Mesendoderm (in vitro differentiated cells): Measurements from ENCODE around the gene MGME1.

ENCODE experiments used
- DNase-seq: peaks from one replicate; pipeline ENCODE4 v3.0.0; 2013
- H2AK5ac ChIP-seq: 2 replicates; pipeline ENCODE4 v1.6.1; 2013; ENCODE audit warnings: low read length, inconsistent platforms
- H2BK120ac ChIP-seq: 2 replicates; pipeline ENCODE4 v1.6.1; 2013; ENCODE audit warnings: low read depth, mild to moderate bottlenecking, low read length, moderate library complexity, mixed read lengths
- H2BK15ac ChIP-seq: replicated peaks from 2 replicates; pipeline ENCODE4 v1.6.1; 2013; ENCODE audit warnings: low read depth, mild to moderate bottlenecking, moderate library complexity
- H2BK5ac ChIP-seq: 2 replicates; pipeline ENCODE4 v1.6.1; 2013; ENCODE audit warnings: low read length, inconsistent platforms
- H3K18ac ChIP-seq: 2 replicates; pipeline ENCODE4 v1.6.1; 2013; ENCODE audit warnings: mild to moderate bottlenecking, low read length, mixed read lengths
- H3K23ac ChIP-seq: one replicate; pipeline ENCODE4 v1.6.1; 2013; ENCODE audit warnings: low read length
- H3K27ac ChIP-seq: 2 replicates; pipeline ENCODE4 v1.5.1; 2013; ENCODE audit warnings: low read depth, mild to moderate bottlenecking, inconsistent platforms, low read length, moderate library complexity
- H3K27me3 ChIP-seq: 2 replicates; pipeline ENCODE4 v1.6.1; 2013; ENCODE audit warnings: low read length, control low read depth, mild to moderate bottlenecking, inconsistent platforms; ENCODE audit not compliant: insufficient read depth, poor library complexity
- H3K36me3 ChIP-seq: 2 replicates; pipeline ENCODE4 v1.6.1; 2013; ENCODE audit warnings: low read length, inconsistent platforms; ENCODE audit not compliant: control insufficient read depth, insufficient read depth
- H3K4ac ChIP-seq: one replicate; pipeline ENCODE4 v1.6.1; 2013; ENCODE audit warnings: low read depth, mild to moderate bottlenecking, low read length, moderate library complexity
- H3K4me1 ChIP-seq: 2 replicates; pipeline ENCODE4 v1.6.1; 2013; ENCODE audit warnings: low read depth, low read length, inconsistent platforms; ENCODE audit not compliant: control insufficient read depth
- H3K4me2 ChIP-seq: 2 replicates; pipeline ENCODE4 v1.6.1; 2013; ENCODE audit warnings: low read length
- H3K4me3 ChIP-seq: 2 replicates; pipeline ENCODE4 v1.5.1; 2013; ENCODE audit warnings: mild to moderate bottlenecking, low read length
- H3K56ac ChIP-seq: one replicate; pipeline ENCODE4 v1.6.1; 2013; ENCODE audit warnings: low read length
- H3K79me1 ChIP-seq: 2 replicates; pipeline ENCODE4 v1.6.1; 2013; ENCODE audit warnings: low read length, inconsistent platforms
- H3K79me2 ChIP-seq: 2 replicates; pipeline ENCODE4 v1.6.1; 2013; ENCODE audit warnings: mild to moderate bottlenecking, low read length; ENCODE audit not compliant: control insufficient read depth, insufficient read depth
- H3K9ac ChIP-seq: 2 replicates; pipeline ENCODE4 v1.6.1; 2013; ENCODE audit warnings: low read length, inconsistent platforms
- H4K5ac ChIP-seq: one replicate; pipeline ENCODE4 v1.6.1; 2013; ENCODE audit warnings: low read length
- H4K8ac ChIP-seq: one replicate; pipeline ENCODE4 v1.6.1; 2013; ENCODE audit warnings: low read depth, mild to moderate bottlenecking, control low read depth, low read length, moderate library complexity
- WGBS: extraction: QIAGEN DNeasy Blood & Tissue Kit; methylation state at CpG from one replicate; pipeline ENCODE4 v1.1.7; 2013; ENCODE audit warnings: low lambda C conversion rate, missing lambda C conversion rate; ENCODE audit not compliant: insufficient coverage; ENCODE audit errors: extremely low coverage; 5-methylcytosine and 5-hydroxymethylcytosine counted together

MGME1 gene

DNA sequence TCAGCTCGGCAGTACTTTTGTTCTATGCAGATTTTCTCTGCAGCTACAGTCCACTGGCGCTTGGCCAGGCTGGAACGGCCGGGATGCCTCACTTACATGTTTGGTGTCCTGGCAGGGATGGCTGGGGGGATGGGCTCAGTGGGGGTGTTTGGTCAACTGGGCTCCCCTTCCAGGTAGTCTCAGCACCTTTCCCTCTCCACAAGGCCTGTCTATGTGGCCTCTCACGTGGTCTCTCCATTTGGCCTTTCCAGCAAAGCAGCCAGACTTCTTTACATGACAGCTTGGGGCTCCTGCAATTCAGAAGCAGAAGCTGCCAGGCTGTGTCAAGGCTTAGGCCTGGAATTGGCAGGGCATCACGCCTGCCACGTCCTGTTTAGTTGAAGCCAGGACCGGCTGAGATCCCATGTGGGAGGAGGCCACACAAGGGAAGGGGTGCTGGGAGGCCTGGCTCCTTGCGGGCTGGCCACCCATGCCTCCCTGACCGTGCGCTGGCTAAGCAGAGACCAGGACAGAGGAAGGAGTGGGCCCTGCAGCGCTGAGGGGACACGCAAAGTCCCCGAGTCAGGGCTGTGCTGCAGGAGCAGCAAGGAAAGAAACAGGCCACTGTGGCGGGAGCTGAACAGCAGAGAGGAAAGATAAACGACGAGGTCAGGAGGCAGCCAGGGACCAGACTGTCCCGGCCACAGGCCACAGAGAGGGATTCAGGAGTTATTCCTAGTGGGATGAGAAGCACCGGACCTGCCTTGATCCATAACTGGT lies 38.9 kb downstream of the MGME1 start:
- H3K4ac ChIP-seq = no peak overlapping the region
- H3K23ac ChIP-seq = no peak overlapping the region
- no peaks in the 10 kb centered on the region for H3K4me1 ChIP-seq
- no peak overlapping the region for H4K8ac ChIP-seq
- no peak overlapping the region for H3K4me2 ChIP-seq
- H3K79me2 ChIP-seq = no peaks in the 10 kb centered on the region
- no CpG with 5 or more reads among the region's 19 CpGs for WGBS
- H4K5ac ChIP-seq = no peak overlapping the region
- no peak overlapping the region for H2AK5ac ChIP-seq
- no peaks in the 10 kb centered on the region for H3K79me1 ChIP-seq
- H3K36me3 ChIP-seq = no peaks in the 10 kb centered on the region
- H2BK15ac ChIP-seq = no peak overlapping the region
- no peak overlapping the region for H3K4me3 ChIP-seq
- H3K27ac ChIP-seq = no peak overlapping the region
- no peak overlapping the region for H3K56ac ChIP-seq
- no peak overlapping the region for H2BK5ac ChIP-seq
- no peak overlapping the region for H3K9ac ChIP-seq
- H3K27me3 ChIP-seq = no peaks in the 10 kb centered on the region
- DNase-seq = no peak
- no peak overlapping the region for H2BK120ac ChIP-seq
- H3K18ac ChIP-seq = no peak overlapping the region

DNA sequence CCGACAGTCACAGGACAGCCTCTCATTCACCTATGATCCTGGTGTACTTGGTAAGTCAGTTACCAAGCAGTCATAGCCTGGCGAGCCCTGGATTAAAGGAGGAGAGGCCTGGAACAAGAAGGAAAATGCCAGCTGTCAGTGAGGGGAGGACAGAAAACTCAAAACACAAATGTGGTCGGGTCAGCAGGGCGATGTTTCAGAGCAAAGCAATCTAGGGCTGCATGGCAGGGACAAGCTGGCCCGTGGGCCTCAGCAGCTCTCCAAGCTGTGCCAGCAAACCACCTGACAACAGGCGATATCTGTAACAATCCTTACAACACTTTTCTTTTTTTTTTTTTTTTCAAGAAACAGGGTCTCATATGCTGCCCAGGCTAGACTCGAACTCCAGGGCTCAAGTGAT lies 40.3 kb downstream of the MGME1 start:
- no peak overlapping the region for H3K18ac ChIP-seq
- H4K5ac ChIP-seq = no peak overlapping the region
- no peaks in the 10 kb centered on the region for H3K27me3 ChIP-seq
- no peak overlapping the region for H3K56ac ChIP-seq
- no CpG with 5 or more reads among the region's 7 CpGs for WGBS
- no peak overlapping the region for H3K4me2 ChIP-seq
- no peak overlapping the region for H3K9ac ChIP-seq
- H3K79me2 ChIP-seq = no peaks in the 10 kb centered on the region
- H3K4ac ChIP-seq = no peak overlapping the region
- H3K4me3 ChIP-seq = no peak overlapping the region
- no peak overlapping the region for H2AK5ac ChIP-seq
- H3K36me3 ChIP-seq = no peaks in the 10 kb centered on the region
- no peak overlapping the region for H2BK15ac ChIP-seq
- H2BK5ac ChIP-seq = no peak overlapping the region
- DNase-seq = no peak
- H3K23ac ChIP-seq = no peak overlapping the region
- H3K27ac ChIP-seq = no peak overlapping the region
- no peak overlapping the region for H4K8ac ChIP-seq
- no peaks in the 10 kb centered on the region for H3K79me1 ChIP-seq
- no peaks in the 10 kb centered on the region for H3K4me1 ChIP-seq
- no peak overlapping the region for H2BK120ac ChIP-seq

DNA sequence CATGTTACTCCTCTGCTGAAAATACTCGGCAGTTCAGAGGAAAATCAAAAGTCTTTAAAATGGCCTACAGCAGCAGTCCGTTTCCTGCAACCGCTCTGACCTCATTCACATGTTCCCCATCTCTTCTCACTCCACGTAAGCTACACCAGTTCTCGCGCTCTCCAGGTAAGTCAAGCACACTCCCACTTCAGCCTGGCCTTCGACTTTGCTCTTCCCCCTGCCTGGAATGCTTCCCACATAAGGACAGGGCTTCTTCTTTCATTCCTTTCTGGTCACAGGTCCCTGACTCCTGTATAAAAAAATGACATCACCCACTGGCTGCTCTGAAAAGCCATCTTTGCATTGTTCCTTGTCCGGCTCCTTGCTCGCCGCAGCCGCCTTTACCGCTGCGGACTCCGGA lies 42.7 kb downstream of the MGME1 start:
- Histone ChIP-seq H3K4me1 (no peaks in the 10 kb centered on the region), H3K56ac (no peak overlapping the region), H4K8ac (no peak overlapping the region), H4K5ac (no peak overlapping the region), H2BK15ac (no peak overlapping the region), H3K36me3 (no peaks in the 10 kb centered on the region), H3K79me1 (no peaks in the 10 kb centered on the region), H3K18ac (no peak overlapping the region), H2BK120ac (no peak overlapping the region), H3K4me3 (no peak overlapping the region), H3K9ac (no peak overlapping the region), H2AK5ac (no peak overlapping the region), H3K4me2 (no peak overlapping the region), H3K27ac (no peak overlapping the region), H2BK5ac (no peak overlapping the region), H3K27me3 (no peaks in the 10 kb centered on the region), H3K4ac (no peak overlapping the region), H3K23ac (no peak overlapping the region), H3K79me2 (no peaks in the 10 kb centered on the region)
- no peak for DNase-seq
- no CpG with 5 or more reads among the region's 14 CpGs for WGBS

DNA sequence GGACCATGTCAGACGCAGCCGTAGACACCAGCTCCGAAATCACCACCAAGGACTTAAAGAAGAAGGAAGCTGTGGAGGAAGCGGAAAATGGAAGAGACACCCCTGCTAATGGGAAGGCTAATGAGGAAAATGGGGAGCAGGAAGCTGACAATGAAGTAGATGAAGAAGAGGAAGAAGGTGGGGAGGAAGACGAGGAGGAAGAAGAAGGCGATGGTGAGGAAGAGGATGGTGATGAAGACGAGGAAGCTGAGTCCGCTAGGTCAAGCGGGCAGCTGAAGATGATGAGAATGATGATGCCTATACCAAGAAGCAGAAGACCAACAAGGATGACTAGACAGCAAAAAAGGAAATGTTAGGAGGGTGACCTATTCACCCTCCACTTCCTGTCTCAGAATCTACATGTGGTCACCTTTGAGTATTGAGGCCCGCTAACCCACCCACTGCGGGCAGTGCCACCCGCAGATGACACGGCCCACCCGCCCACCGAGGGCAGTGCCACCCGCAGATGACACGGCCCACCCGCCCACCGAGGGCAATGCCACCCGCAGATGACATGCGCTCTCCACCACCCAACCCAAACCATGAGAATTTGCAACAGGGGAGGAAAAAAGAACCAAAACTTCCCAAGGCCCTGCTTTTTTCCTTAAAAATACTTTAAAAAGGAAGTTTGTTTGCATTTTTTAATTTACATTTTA lies 43.3 kb downstream of the MGME1 start:
- Histone ChIP-seq H3K79me2 (no peaks in the 10 kb centered on the region), H4K5ac (no peak overlapping the region), H4K8ac (no peak overlapping the region), H3K27ac (no peak overlapping the region), H3K4me3 (no peak overlapping the region), H2BK120ac (no peak overlapping the region), H2BK5ac (no peak overlapping the region), H3K79me1 (no peaks in the 10 kb centered on the region), H3K4me2 (no peak overlapping the region), H3K9ac (no peak overlapping the region), H2BK15ac (no peak overlapping the region), H3K23ac (no peak overlapping the region), H3K4me1 (no peaks in the 10 kb centered on the region), H3K18ac (no peak overlapping the region), H3K36me3 (no peaks in the 10 kb centered on the region), H2AK5ac (no peak overlapping the region), H3K4ac (no peak overlapping the region), H3K27me3 (no peaks in the 10 kb centered on the region), H3K56ac (no peak overlapping the region)
- DNase-seq = no peak
- WGBS = 100% methylated on average over 4 of the region's 21 CpGs

DNA sequence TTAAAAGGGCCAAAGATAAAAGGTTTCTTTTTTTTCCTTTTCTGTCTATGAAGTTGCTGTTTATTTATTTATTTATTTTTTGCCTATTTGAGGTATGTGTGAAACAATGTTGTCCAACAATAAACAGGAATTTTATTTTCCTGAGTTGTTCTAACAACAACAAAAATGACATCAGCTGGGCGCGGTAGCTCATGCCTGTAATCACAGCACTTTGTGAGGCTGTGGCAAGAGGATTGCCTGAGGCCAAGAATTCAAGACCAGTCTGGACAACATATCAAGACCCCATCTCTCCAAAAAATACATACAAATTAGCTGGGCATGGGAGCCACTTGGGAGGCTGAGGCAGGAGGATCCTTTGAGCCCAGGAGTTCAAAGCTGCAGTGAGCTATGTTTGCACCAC lies 44.1 kb downstream of the MGME1 start:
- no CpG with 5 or more reads among the region's 2 CpGs for WGBS
- Histone ChIP-seq H3K4me2 (no peak overlapping the region), H3K23ac (no peak overlapping the region), H2BK15ac (no peak overlapping the region), H3K79me1 (no peaks in the 10 kb centered on the region), H3K18ac (no peak overlapping the region), H3K79me2 (no peaks in the 10 kb centered on the region), H3K9ac (no peak overlapping the region), H3K4me1 (no peaks in the 10 kb centered on the region), H2BK5ac (no peak overlapping the region), H3K4me3 (no peak overlapping the region), H3K4ac (no peak overlapping the region), H4K8ac (no peak overlapping the region), H2AK5ac (no peak overlapping the region), H3K56ac (no peak overlapping the region), H3K27ac (no peak overlapping the region), H3K36me3 (no peaks in the 10 kb centered on the region), H3K27me3 (no peaks in the 10 kb centered on the region), H4K5ac (no peak overlapping the region), H2BK120ac (no peak overlapping the region)
- no peak for DNase-seq
